HG03558 (cell line): ENCODE results near the gene CHRM2.
"Not testable (repeated sequence)": the region's sequence is repeated elsewhere in the genome, so short reads cannot be mapped to it uniquely, and the experiment has no call there.

Source experiments
- ATAC-seq: cut with Tn5 transposase; IDR thresholded peaks from one replicate; pipeline ENCODE4 v1.9.1; 2021; ENCODE audit warnings: moderate number of reproducible peaks; ENCODE audit not compliant: unreplicated experiment; ENCODE audit errors: extremely low read depth

The CHRM2 gene

GRCh38 chr7:136868496-136869000 is at the start of gene CHRM2:
Gene CHRM2 (plus strand): TSS chr7:136868652. CDS start chr7:137014866, 146,214 bp downstream.
- no peak for ATAC-seq

GRCh38 chr7:136831398-136831797 is 37.1 kb upstream of the CHRM2 start:
- not testable (repeated sequence) for ATAC-seq

- ATAC-seq = no peak
Observed at GRCh38 chr7:136845899-136846465, 22.5 kb upstream of the CHRM2 start.

GRCh38 chr7:136847858-136848257 is 20.6 kb upstream of the CHRM2 start:
- no peak for ATAC-seq

DNA sequence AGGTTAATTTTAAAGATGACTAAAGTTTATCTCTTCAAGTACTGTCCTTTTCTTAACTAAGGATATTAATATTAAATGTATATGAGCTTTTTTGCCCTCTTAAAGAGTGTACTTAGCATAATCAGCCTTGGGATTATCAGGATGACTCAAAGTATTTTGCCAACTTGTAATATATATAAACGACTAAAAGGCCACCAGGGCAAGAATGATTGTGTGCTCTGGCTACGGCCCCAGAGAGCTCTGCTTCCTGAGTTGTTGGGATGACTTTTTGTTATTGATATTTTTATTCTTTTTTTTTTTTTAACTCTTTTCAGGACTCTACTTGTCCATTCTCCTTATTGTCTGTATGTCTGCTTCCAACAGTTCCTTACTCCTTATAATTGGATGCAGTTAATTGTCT is 14.8 kb upstream of the CHRM2 start:
- ATAC-seq = no peak

GRCh38 chr7:136857573-136857972 is 10.9 kb upstream of the CHRM2 start:
- no peak for ATAC-seq

- no peak for ATAC-seq
Observed at GRCh38 chr7:136859803-136860202, 8.6 kb upstream of the CHRM2 start.

DNA sequence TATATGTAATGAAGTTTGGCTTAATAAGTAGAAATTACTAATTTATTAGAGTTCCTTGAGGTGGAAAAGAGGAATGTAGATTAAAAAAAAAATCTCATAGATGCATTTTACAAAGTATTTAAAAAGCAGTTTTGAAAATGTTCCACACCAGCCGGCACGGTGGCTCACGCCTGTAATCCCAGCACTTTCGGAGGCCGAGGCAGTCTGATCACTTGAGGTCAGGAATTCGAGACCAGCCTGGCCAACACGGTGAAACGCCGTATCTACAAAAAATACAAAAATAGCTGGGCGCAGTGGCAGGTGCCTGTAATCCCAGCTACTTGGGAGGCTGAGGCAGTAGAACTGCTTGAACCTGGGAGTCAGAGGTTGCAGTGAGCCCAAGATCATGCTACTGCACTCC is 3.2 kb upstream of the CHRM2 start:
- ATAC-seq = no peak

DNA sequence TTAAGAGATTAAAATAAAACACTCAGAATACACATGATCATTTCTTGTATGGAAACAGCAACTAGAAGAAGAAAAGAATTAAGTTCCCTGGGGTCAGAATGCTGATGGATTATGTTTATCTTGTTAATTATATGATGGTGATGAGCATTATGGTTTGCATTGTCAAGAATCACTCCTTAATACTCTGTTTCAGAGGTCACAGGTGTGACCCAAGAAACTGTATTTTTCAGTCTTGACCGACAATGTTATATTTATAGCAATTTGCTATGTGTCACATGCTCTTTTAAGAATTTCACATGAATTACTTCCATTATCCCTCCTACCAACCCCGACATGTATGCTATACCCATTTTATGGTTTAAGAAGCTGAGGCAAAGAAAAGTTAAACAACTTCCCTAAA is 2.7 kb upstream of the CHRM2 start:
- no peak for ATAC-seq

GRCh38 chr7:136869001-136869961 is 829 bp downstream of the CHRM2 start:
- no peak for ATAC-seq

- no peak for ATAC-seq
Observed at GRCh38 chr7:136869991-136870865, 1.8 kb downstream of the CHRM2 start.

DNA sequence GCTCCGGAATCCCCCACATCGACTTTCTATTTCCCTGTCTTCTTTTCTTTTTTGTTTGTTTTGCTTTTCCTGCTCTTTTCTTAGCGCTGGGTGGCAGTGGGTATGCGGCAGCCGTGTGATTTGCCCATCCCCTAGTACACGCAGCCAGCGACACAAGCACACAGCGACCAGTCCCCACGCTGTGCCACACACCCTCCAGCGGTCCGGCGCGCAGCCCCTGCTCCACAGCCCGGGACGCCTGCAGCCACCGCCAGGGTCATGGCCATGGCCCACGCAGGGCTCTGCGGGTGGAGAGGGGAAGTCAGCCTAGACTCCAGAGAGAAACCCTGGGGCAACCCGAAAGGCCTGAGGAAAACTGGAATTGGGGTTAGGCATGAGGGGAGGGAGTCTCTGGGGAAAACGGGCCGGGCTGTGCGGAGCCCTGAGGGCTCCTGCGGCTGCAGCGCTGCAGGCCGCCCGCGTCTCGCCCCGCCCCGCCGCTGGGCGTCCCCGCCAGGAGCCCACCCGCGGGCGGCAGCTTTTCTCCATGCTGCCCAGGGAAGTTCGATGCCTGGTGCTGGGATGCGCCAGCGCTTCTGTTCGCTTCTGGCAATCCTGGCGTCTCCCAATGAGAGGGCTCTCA is 2.5 kb downstream of the CHRM2 start:
- ATAC-seq = no peak

DNA sequence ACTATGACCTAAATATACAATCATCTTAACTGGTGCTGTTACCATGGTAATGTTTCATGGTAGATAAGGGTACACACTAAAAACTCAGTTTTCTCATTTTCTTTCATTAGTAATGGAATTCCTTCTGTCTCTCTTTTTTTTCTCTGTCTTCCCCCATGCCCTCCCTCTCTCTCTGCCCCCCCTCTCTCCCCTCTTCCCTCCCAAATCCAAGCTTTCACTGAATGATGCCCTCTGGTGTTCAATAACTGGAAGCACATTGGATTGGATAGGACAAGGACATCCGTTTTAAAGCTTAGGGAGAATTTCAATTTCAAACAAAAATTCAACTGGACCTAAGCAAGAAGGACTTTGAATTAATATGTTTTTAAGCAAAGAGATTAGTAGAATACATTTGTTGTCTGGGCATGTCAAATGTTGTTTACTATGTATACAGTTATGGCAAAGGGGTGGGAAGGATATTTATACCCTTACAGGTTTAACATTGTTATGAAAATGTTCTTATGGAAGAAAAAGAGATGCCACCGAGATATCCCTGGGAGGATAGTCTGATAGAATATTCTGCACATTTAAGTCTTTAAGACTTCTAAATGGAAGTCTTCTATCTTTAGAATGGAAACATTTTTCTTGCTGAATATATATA is 6.1 kb downstream of the CHRM2 start:
- no peak for ATAC-seq

GRCh38 chr7:136877509-136877908 is 9.1 kb downstream of the CHRM2 start:
- ATAC-seq = no peak

- no peak for ATAC-seq
Observed at GRCh38 chr7:136877990-136878389, 9.5 kb downstream of the CHRM2 start.

DNA sequence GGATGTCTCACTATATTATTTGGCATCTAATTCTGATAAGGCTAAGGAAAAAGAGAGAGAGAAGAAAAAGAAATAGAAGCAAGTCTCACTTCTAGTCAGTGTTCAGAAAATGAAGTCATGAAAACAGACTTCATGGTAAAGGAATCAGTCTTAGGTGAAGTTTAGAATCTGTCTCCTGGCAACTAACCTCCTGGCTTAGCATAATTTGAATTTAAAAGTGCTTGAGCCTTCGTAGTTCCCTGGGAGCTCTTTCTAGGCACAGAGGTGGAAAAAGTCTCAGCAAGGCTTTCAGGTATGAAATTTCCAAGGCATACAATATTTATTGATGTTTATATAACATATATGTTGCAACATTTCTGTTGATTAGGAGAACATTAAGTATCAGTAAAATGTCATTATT is 10.4 kb downstream of the CHRM2 start:
- ATAC-seq = no peak

- no peak for ATAC-seq
Observed at GRCh38 chr7:136883046-136883445, 14.6 kb downstream of the CHRM2 start.

GRCh38 chr7:136884492-136884891 is 16.0 kb downstream of the CHRM2 start:
- ATAC-seq = no peak

- ATAC-seq = no peak
Observed at GRCh38 chr7:136887317-136887716, 18.9 kb downstream of the CHRM2 start.

- no peak for ATAC-seq
Observed at GRCh38 chr7:136890399-136890798, 21.9 kb downstream of the CHRM2 start.
